ENCODE measurements around the gene DNAH6.
A peak's percentile ranks its signal among the peaks of the same experiment; 100 is the strongest.

Gene DNAH6

GRCh38 chr2:84701880-84702279, 185.6 kb downstream of the DNAH6 start:
- DNase-seq = no peak

- no peak for DNase-seq
These were observed 186.6 kb downstream of the DNAH6 start for GRCh38 chr2:84702941-84703340.

- DNase-seq = no peak
These were observed 187.5 kb downstream of the DNAH6 start for GRCh38 chr2:84703831-84704230.

DNA sequence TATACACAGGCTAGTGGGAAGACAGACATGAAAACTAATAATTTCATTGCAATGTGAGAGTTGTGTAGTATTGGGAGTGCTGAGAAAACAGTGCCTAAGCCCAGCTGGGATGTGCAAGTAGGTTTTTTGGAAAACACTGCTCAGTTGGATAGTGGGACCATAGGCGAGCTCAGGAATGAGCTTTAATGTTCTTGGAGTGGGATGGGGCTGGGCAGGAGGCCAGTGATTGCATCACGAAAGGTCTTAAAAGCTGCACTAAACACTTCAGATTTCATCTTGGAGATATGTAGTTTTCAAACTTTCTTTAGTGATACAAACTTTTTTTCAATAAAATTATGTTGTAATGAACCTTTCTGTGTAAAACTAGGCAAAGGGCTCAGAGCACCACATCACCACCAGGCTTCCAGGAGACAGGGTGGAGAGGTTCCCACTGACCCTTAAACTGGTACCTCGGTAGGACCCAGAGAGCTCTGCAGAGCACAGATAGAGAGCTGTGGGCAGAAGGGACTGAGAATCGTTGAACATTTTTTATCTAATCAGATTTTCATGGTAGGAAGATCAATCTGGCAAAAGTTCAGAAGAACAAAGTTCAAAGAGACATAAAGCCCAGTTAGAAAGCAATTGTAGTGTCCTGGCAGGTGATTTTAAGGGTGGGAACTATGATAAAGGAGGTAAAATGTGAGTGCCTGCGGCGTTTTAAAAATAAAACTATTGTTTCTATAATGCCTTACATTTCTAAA, 188.4 kb downstream of the DNAH6 start:
- DNase-seq = no peak

DNA sequence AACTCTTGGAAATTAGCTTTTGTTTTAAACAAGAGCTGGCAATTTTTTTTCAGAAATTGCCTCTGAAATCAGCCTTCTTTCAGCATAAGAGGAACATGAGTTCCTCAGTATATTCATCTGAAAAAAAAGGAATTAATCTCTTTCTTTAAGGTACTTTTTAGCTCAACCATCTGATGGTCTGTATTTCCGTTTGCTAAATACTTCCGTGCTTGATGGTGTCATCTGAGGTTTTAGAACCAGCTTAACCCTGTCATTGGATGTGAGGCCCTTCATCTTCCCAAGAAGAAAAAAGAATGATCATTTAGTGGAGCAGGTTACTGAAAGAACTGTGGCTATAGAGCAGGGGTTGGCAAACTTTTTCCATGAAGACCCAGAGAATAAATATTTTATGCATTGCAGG, 189.6 kb downstream of the DNAH6 start:
- DNase-seq = no peak

GRCh38 chr2:84708442-84708841, 192.1 kb downstream of the DNAH6 start:
- DNase-seq = no peak

DNA sequence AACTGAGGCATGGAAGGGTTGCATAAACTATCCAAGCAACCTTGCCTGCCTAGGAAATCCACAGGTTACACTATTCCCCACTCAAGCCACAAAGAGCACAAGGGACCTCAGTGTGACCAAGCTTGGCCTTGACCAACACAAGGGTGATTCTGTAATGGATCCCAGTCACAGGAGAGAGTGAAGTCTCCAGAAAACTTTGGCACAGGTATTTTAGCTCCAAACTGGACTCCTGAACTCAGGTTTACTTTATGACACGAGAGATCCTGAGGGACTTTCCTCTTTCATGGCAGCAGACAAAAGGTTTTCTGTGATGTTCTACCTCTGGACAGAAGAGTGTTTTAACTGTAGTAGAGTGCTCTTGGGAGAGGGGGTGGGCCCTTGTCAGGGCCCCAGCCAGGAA, 195.4 kb downstream of the DNAH6 start:
- no peak for DNase-seq

GRCh38 chr2:84713441-84713840, 197.1 kb downstream of the DNAH6 start:
- DNase-seq = no peak

DNA sequence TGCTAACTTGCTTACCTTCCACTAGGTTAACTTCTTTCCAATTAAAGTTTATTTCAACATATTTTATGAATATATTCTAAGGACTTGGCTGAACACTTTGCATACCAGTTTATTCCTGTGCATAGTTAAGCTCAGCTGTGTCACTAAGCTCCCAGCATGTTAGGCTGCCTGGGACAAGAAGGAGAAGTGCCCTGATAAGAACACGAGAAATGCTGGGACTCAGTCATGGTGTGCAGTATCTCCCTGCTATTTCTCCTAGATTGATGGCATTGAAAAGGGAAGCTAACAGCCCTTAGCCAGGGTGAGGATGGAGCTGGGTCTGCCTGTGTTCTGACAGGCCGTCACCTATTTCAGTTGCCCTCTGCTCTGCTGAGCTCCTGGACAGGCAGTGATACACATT, 200.3 kb downstream of the DNAH6 start:
- no peak for DNase-seq

DNA sequence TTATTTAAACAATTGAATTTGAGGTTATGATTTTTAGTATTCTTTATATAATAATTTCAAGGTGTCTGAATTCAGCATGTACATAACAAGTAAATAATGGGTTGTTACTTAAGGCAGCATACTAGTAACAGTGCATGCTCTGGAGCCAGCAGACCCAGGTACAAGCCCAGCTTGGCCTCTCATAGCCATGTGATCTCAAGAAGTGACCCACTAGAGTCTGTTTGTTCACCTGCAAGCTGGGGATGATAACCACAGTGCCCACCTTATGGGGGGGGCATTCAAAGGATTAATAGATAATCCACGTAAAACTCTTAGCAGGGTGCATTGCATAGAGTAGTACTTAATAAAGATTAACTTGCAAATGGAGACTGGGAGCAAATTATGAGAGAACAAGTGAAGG, 201.0 kb downstream of the DNAH6 start:
- no peak for DNase-seq

- no peak for DNase-seq
These were observed 203.1 kb downstream of the DNAH6 start for GRCh38 chr2:84719434-84719833.

DNA sequence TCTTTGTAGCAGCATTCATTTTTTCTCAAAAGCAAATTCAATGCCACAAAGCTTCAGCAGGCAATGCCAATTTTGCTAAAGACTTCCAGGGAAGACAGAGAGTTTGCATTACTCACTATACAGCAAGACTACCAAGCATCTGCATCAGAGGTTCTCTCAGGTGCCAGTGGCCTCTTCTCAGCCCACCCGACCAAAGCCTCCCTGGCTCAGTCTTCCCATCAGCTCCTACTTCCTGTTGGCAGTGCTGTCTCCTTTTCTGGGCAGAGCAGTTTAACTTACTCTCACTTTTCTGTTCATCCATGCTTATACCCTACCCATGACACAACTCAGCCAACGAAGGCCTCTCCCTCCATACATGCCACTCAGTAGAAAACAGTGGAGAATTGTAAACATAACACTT, 207.5 kb downstream of the DNAH6 start:
- no peak for DNase-seq

- DNase-seq = no peak
These were observed 209.4 kb downstream of the DNAH6 start for GRCh38 chr2:84725717-84726116.

- DNase-seq = no peak
These were observed 211.0 kb downstream of the DNAH6 start for GRCh38 chr2:84727315-84727714.

GRCh38 chr2:84729224-84729623, 212.9 kb downstream of the DNAH6 start:
- no peak for DNase-seq

DNA sequence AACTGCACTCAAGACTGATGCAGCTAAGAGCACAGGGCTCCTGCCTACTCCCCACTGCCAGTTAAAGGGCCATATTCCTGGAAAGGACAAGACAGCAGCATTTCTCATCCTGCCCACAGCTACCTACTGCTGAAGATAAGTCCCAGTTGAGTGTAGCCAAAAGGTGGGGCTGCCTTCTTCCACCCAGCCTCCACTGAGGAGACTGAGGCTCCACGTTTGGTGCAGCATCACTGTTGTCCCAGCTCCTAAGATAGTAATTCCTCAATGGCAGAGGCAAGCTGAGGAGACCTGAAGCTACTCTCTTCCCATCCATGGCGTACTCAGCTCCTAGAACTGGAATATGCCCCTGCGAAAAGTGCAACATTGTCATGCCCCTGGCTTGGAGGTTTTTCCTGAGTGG, 214.9 kb downstream of the DNAH6 start:
- no peak for DNase-seq

- DNase-seq = no peak
These were observed 216.8 kb downstream of the DNAH6 start for GRCh38 chr2:84732897-84733778.

DNA sequence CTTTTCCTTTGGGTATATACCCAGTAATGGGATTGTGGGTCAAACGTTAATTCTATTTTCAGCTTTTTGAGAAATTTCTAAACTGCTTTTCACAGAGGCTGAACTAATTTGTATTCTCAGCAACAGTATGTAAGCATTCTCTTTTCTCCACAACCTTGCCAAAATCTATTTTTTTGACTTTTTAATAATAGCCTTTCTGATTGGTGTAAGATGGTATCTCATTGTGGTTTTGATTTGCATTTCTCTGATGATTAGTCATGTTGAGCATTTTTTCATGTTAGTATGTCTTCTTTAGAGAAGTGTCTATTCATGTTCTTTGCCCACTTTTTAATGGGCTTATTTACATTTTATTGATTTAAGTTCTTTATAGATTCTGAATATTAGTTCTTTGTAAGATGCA, 219.1 kb downstream of the DNAH6 start:
- DNase-seq = no peak

- DNase-seq = peak; percentile 2
These were observed 225.0 kb downstream of the DNAH6 start for GRCh38 chr2:84741182-84741822.

DNA sequence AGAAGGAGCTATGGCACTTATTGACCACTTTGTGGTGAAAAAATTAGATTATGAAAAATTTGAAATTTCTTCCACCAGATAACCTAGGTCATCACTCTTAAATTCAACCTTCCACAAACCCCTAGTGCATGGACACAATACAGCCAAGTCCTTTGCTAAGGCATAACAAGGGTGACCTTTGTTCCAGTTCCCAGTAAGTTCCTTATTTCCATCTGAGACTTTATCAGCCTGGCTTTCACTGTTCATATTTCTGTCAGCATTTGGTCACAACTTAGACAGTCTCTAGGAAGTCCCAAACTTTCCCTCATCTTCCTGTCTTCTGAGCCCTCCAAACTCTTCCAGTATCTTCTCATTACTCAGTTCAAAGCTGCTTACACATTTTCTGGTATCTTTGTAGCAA, 232.0 kb downstream of the DNAH6 start:
- DNase-seq = no peak

DNA sequence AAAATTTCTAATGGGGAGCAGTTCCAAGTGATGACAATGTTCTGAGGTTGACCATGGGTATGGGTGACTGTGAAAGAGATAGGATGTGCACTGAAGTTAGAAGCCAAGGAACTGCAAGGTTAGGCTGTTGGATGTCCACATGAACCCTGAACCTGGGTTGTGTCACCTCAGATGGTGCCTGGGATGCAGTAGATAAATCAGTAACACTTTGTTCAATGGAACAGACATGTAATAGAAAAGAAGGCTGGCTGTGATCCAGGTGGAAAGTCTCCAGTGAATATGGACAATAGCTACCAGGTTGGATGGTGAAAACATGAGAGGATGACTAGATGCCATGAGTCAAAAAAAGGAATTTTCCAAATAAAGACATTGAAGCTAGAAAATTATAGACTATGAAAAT, 233.1 kb downstream of the DNAH6 start:
- DNase-seq = no peak

GRCh38 chr2:84755096-84755495, 238.8 kb downstream of the DNAH6 start:
- no peak for DNase-seq

DNA sequence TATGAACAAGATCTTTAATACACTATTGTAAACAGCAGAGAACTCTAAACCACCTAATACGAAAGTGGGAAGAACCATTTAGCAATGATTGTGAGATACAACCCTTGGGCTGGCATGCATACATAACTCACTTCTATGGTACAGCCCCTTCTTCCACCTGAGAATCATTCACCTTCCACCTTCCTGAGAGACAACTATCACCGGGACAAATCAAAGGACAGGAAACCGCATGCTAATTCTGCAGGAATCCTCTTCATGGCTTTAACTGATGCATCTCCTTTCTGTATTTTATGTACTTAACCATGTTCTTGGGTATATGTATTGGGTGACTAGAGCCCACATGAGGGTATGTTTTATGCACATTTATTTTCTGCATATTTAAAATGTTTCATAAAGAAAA, 241.3 kb downstream of the DNAH6 start:
- no peak for DNase-seq

GRCh38 chr2:84766791-84767190, 250.5 kb downstream of the DNAH6 start:
- no peak for DNase-seq
